ENCODE measurements around the gene KDM4B.

Gene KDM4B

GRCh38 chr19:5075597-5075996, 106.7 kb downstream of the KDM4B start:
- H3K27me3 ChIP-seq (replicated peaks; ENCODE audit: control insufficient read depth, insufficient read depth, low read length, poor library complexity, severe bottlenecking), result no peaks in the 10 kb centered on the region
- H3K4me3 ChIP-seq (ENCODE audit: insufficient read depth, low read depth, low read length, poor library complexity, severe bottlenecking), result no peak overlapping the region
- H3K27ac ChIP-seq (ENCODE audit: insufficient read depth, low read length, poor library complexity, severe bottlenecking), result no peak overlapping the region
- no peaks in the 10 kb centered on the region for H3K9me3 ChIP-seq (ENCODE audit: control insufficient read depth, low read length)
- peaks cover 41% of the 10 kb centered on the region for H3K36me3 ChIP-seq (ENCODE audit: control insufficient read depth, insufficient read depth, low read length)
- DNase-seq, result no peak
- H3K4me1 ChIP-seq (ENCODE audit: control insufficient read depth, insufficient read depth, low read length, poor library complexity, severe bottlenecking), result no peaks in the 10 kb centered on the region

- Histone ChIP-seq H3K9me3 (ENCODE audit: control insufficient read depth, low read length) (no peaks in the 10 kb centered on the region), H3K4me1 (ENCODE audit: control insufficient read depth, insufficient read depth, low read length, poor library complexity, severe bottlenecking) (no peaks in the 10 kb centered on the region), H3K36me3 (ENCODE audit: control insufficient read depth, insufficient read depth, low read length) (peaks cover 41% of the 10 kb centered on the region), H3K4me3 (ENCODE audit: insufficient read depth, low read depth, low read length, poor library complexity, severe bottlenecking) (no peak overlapping the region), H3K27me3 (replicated peaks; ENCODE audit: control insufficient read depth, insufficient read depth, low read length, poor library complexity, severe bottlenecking) (no peaks in the 10 kb centered on the region), H3K27ac (ENCODE audit: insufficient read depth, low read length, poor library complexity, severe bottlenecking) (no peak overlapping the region)
- DNase-seq, result no peak
These were observed 107.7 kb downstream of the KDM4B start for GRCh38 chr19:5076440-5077208.

DNA sequence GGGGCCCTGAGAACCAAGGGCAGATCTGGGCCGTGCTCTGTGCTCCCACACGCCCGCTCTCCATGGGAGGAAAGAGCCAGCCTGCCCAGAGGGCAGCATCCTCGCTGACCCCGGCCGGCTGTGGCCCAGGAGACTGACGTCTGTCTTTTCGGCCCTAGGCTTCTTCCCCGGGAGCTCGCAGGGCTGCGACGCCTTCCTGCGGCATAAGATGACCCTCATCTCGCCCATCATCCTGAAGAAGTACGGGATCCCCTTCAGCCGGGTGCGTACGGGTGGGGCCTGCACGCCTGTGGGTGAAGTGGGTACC, 108.2 kb downstream of the KDM4B start:
- Histone ChIP-seq H3K36me3 (ENCODE audit: control insufficient read depth, insufficient read depth, low read length) (peaks cover 42% of the 10 kb centered on the region), H3K9me3 (ENCODE audit: control insufficient read depth, low read length) (no peaks in the 10 kb centered on the region), H3K4me1 (ENCODE audit: control insufficient read depth, insufficient read depth, low read length, poor library complexity, severe bottlenecking) (no peaks in the 10 kb centered on the region), H3K27ac (ENCODE audit: insufficient read depth, low read length, poor library complexity, severe bottlenecking) (no peak overlapping the region), H3K4me3 (ENCODE audit: insufficient read depth, low read depth, low read length, poor library complexity, severe bottlenecking) (no peak overlapping the region), H3K27me3 (replicated peaks; ENCODE audit: control insufficient read depth, insufficient read depth, low read length, poor library complexity, severe bottlenecking) (no peaks in the 10 kb centered on the region)
- no peak for DNase-seq

DNA sequence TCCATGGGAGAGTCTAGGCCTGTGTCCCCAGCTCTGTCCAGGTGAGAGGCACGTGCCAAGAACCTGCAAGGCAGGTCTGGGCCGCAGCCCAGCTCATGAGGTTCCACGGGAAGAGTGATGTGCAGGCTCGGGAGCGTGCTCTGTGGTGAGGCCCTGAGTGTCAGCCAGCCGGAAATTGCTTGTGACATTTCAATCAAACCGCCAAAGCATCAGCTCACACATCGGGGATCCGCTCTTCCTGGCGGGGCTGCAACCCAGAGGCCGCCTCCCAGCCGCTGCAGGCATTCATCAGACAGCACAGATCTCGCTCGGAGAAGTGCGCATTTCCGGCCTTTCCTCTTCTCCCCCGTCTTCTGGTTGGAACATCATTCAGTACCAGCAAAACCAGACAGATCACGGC, 109.3 kb downstream of the KDM4B start:
- H3K4me1 ChIP-seq (ENCODE audit: control insufficient read depth, insufficient read depth, low read length, poor library complexity, severe bottlenecking), result no peaks in the 10 kb centered on the region
- peak in 1 of 3 donors; percentile 26 for DNase-seq
- H3K27me3 ChIP-seq (replicated peaks; ENCODE audit: control insufficient read depth, insufficient read depth, low read length, poor library complexity, severe bottlenecking), result no peaks in the 10 kb centered on the region
- H3K36me3 ChIP-seq (ENCODE audit: control insufficient read depth, insufficient read depth, low read length), result peaks cover 47% of the 10 kb centered on the region
- no peaks in the 10 kb centered on the region for H3K9me3 ChIP-seq (ENCODE audit: control insufficient read depth, low read length)
- no peak overlapping the region for H3K4me3 ChIP-seq (ENCODE audit: insufficient read depth, low read depth, low read length, poor library complexity, severe bottlenecking)
- no peak overlapping the region for H3K27ac ChIP-seq (ENCODE audit: insufficient read depth, low read length, poor library complexity, severe bottlenecking)

GRCh38 chr19:5078666-5079065, 109.8 kb downstream of the KDM4B start:
- DNase-seq, result no peak
- no peak overlapping the region for H3K27ac ChIP-seq (ENCODE audit: insufficient read depth, low read length, poor library complexity, severe bottlenecking)
- peaks cover 51% of the 10 kb centered on the region for H3K36me3 ChIP-seq (ENCODE audit: control insufficient read depth, insufficient read depth, low read length)

GRCh38 chr19:5079071-5079774, 110.3 kb downstream of the KDM4B start:
- Histone ChIP-seq H3K9me3 (ENCODE audit: control insufficient read depth, low read length) (no peaks in the 10 kb centered on the region), H3K4me3 (ENCODE audit: insufficient read depth, low read depth, low read length, poor library complexity, severe bottlenecking) (no peak overlapping the region), H3K27me3 (replicated peaks; ENCODE audit: control insufficient read depth, insufficient read depth, low read length, poor library complexity, severe bottlenecking) (no peaks in the 10 kb centered on the region), H3K27ac (ENCODE audit: insufficient read depth, low read length, poor library complexity, severe bottlenecking) (no peak overlapping the region), H3K4me1 (ENCODE audit: control insufficient read depth, insufficient read depth, low read length, poor library complexity, severe bottlenecking) (no peaks in the 10 kb centered on the region), H3K36me3 (ENCODE audit: control insufficient read depth, insufficient read depth, low read length) (peaks cover 54% of the 10 kb centered on the region)
- DNase-seq, result no peak

More at GRCh38 chr19:5078666-5079065, 109.8 kb downstream of the KDM4B start:
- H3K4me3 ChIP-seq (ENCODE audit: insufficient read depth, low read depth, low read length, poor library complexity, severe bottlenecking), result no peak overlapping the region
- H3K9me3 ChIP-seq (ENCODE audit: control insufficient read depth, low read length), result no peaks in the 10 kb centered on the region
- no peaks in the 10 kb centered on the region for H3K27me3 ChIP-seq (replicated peaks; ENCODE audit: control insufficient read depth, insufficient read depth, low read length, poor library complexity, severe bottlenecking)
- no peaks in the 10 kb centered on the region for H3K4me1 ChIP-seq (ENCODE audit: control insufficient read depth, insufficient read depth, low read length, poor library complexity, severe bottlenecking)

GRCh38 chr19:5080030-5080654, 111.2 kb downstream of the KDM4B start:
- DNase-seq, result no peak
- no peaks in the 10 kb centered on the region for H3K9me3 ChIP-seq (ENCODE audit: control insufficient read depth, low read length)
- H3K4me3 ChIP-seq (ENCODE audit: insufficient read depth, low read depth, low read length, poor library complexity, severe bottlenecking), result no peak overlapping the region
- H3K4me1 ChIP-seq (ENCODE audit: control insufficient read depth, insufficient read depth, low read length, poor library complexity, severe bottlenecking), result no peaks in the 10 kb centered on the region
- H3K27me3 ChIP-seq (replicated peaks; ENCODE audit: control insufficient read depth, insufficient read depth, low read length, poor library complexity, severe bottlenecking), result no peaks in the 10 kb centered on the region
- peaks cover 49% of the 10 kb centered on the region for H3K36me3 ChIP-seq (ENCODE audit: control insufficient read depth, insufficient read depth, low read length)
- no peak overlapping the region for H3K27ac ChIP-seq (ENCODE audit: insufficient read depth, low read length, poor library complexity, severe bottlenecking)

DNA sequence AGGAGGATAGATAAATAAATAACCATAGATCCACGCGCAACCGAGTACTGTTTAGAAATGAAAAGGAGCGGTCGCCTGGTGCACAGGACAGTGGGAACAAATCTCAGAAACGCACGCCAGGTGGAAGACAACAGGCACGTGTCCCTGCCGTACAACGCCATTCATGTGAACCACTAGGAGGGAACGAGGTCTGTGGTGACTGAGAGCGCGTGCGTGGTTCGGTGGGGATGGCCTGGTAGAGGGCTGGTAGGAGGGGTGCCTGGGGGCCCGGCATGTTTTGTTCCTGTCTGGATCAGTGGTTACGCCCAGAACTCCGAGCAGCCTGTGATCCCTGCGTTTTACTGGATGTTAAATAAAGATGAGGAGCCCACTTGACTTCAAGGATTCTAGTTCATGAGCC, 111.9 kb downstream of the KDM4B start:
- H3K27me3 ChIP-seq (replicated peaks; ENCODE audit: control insufficient read depth, insufficient read depth, low read length, poor library complexity, severe bottlenecking), result no peaks in the 10 kb centered on the region
- H3K36me3 ChIP-seq (ENCODE audit: control insufficient read depth, insufficient read depth, low read length), result peaks cover 49% of the 10 kb centered on the region
- no peaks in the 10 kb centered on the region for H3K9me3 ChIP-seq (ENCODE audit: control insufficient read depth, low read length)

DNA sequence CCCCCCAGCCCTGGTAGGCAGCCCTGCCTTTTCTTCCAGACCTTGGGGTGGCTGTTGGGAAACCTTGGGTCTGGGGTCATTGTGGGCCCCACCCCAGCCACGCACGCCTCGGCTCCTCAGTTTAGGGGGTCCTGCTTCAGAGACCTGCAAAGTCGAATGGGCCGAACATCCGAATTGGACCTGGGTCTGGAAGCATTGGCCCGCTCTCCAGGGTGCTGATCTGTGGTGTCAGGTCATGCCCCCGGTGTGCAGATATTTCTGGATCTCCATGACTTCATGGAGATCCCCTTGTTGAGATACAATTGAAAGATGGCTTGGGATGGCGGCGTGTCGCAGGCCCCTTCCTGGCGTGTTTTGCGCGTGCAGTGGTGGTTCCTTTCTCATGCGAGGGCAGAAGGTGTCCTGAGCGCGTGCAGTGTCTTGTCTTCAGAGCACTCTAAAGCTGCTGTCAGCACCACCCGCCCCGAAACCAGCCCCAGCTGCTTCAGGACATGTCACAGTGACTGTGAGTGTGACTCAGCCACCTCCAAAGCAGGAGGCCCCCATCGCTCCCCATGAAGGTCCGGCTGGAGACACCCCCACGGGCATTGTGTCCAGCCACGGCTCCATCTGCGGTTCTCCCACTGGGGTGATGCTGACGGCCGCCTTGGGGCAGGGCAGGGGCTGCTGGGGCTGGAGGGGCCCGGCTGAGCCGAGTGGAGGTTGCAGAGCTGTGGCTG, 112.7 kb downstream of the KDM4B start:
- no peaks in the 10 kb centered on the region for H3K9me3 ChIP-seq (ENCODE audit: control insufficient read depth, low read length)
- H3K4me3 ChIP-seq (ENCODE audit: insufficient read depth, low read depth, low read length, poor library complexity, severe bottlenecking), result no peak overlapping the region
- H3K4me1 ChIP-seq (ENCODE audit: control insufficient read depth, insufficient read depth, low read length, poor library complexity, severe bottlenecking), result no peaks in the 10 kb centered on the region
- no peak overlapping the region for H3K27ac ChIP-seq (ENCODE audit: insufficient read depth, low read length, poor library complexity, severe bottlenecking)
- H3K27me3 ChIP-seq (replicated peaks; ENCODE audit: control insufficient read depth, insufficient read depth, low read length, poor library complexity, severe bottlenecking), result no peaks in the 10 kb centered on the region
- DNase-seq, result no peak
- peaks cover 50% of the 10 kb centered on the region for H3K36me3 ChIP-seq (ENCODE audit: control insufficient read depth, insufficient read depth, low read length)

More for the DNA sequence above, 111.9 kb downstream of the KDM4B start:
- Histone ChIP-seq H3K4me1 (ENCODE audit: control insufficient read depth, insufficient read depth, low read length, poor library complexity, severe bottlenecking) (no peaks in the 10 kb centered on the region), H3K27ac (ENCODE audit: insufficient read depth, low read length, poor library complexity, severe bottlenecking) (no peak overlapping the region), H3K4me3 (ENCODE audit: insufficient read depth, low read depth, low read length, poor library complexity, severe bottlenecking) (no peak overlapping the region)
- DNase-seq, result no peak

All from effector memory CD4-positive, alpha-beta T cell (primary cell).